ENCODE measurements around the gene ERG28. TPM values are rescaled to one million over a fixed set of nuclear protein-coding genes. Genes with fewer than 3 reads are reported as not detected.

The ERG28 gene
- total and polyA plus RNA-seq, 8 donors = 4.2 to 13.2 (median 7.3) TPM

DNA sequence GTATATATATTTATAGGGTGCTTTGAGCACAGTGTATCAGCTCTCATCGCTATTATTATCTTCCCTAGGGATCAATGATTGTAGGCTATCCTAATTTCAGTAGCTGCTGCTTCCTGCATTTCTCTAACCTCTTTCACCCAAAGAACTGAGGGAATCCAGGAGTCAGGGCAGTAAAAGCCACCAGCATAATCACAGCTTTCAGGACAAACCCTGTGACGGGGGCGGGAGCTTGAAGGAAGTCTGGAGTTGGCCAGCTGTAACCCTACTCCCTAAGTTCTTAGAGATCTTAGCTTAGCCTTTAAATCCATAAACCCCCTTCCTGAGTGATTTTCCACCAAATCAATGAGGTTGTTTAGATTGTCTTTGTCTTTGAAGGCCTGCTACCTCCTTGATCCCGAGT, 48.5 kb downstream of the ERG28 start:
- H3K36me3 ChIP-seq = no peaks in the 10 kb centered on the region
- DNase-seq (no peak), ATAC-seq (no peak), FAIRE-seq (no peak)
- WGBS, 2 donors = 76 to 81% methylated on average over 4 of the region's 4 CpGs
- H3K4me1 ChIP-seq = no peaks in the 10 kb centered on the region
- H3K9me3 ChIP-seq = no peaks in the 10 kb centered on the region
- no peak overlapping the region for H3K4me3 ChIP-seq
- no peaks in the 10 kb centered on the region for H3K27me3 ChIP-seq
- intact Hi-C loops (cut with DNase I) = no loop called here
- no peak overlapping the region for H3K27ac ChIP-seq
- TF ChIP-seq, protein P1, sequence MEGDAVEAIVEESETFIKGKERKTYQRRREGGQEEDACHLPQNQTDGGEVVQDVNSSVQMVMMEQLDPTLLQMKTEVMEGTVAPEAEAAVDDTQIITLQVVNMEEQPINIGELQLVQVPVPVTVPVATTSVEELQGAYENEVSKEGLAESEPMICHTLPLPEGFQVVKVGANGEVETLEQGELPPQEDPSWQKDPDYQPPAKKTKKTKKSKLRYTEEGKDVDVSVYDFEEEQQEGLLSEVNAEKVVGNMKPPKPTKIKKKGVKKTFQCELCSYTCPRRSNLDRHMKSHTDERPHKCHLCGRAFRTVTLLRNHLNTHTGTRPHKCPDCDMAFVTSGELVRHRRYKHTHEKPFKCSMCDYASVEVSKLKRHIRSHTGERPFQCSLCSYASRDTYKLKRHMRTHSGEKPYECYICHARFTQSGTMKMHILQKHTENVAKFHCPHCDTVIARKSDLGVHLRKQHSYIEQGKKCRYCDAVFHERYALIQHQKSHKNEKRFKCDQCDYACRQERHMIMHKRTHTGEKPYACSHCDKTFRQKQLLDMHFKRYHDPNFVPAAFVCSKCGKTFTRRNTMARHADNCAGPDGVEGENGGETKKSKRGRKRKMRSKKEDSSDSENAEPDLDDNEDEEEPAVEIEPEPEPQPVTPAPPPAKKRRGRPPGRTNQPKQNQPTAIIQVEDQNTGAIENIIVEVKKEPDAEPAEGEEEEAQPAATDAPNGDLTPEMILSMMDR (IDR thresholded peaks at IDR 0.05) = no peak

DNA sequence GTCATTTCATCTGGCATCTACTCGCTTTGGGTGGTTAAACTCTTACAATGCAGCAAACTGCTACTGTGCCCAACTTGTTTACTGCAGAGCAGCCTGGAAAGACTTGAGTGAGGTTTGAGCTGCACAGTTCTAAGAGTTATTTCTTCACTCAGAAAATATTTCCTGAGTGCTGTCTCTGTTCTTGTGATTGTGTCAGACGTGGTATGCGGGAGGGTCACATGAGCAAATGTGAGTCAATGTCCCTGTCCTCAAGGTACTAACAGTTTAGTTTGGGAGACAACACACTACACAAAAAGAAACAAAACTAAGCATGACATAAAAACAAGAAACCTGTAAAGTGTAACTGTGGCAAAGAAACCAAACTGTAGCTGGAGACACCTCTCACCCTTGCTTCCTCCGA, 49.8 kb downstream of the ERG28 start:
- no peak for ATAC-seq
- WGBS, 2 donors = 76 to 82% methylated on average over 4 of the region's 4 CpGs
- H3K27ac ChIP-seq = no peak overlapping the region

DNA sequence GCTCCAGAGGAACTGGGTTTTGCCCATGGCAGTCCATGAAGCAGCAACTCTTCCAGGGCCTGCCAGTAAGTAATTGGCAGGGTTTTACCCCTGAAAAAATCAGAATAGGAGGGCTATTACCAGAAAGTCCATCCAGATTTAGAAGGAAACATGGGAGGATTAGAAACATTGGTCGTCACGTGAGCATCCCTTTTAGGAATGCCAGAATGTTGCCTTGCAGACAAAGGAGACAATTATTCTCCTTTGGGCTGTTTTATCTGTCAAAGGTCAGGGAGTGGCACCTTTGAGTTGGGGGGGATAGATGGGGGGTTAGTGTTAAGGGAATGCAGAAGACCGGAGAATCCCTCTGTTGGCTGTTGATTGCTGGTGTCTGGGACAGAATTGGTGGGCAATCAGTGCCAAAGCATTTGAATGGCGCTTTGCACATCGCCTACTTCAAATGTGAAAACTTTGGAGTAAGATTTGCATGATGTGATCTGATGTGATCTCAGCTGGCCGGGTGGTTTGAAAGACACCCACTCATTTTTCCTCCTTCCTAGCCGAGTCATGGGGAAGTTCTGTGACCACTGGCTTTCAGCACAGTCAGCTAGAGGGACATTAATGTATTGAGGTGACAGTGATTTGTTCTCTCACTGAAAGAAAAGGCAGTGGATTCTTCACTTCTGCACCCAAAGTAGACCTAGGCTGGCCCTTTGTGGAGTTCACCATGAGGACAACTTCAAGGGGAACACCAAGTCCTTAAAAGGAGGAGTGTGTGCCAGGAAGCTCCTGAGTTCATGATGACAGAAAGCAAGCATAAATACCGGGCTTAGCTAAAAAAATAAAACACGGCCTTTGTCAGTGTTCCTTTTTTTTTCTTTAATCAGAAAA, 50.8 kb downstream of the ERG28 start:
- H3K4me1 ChIP-seq = no peaks in the 10 kb centered on the region
- no peaks in the 10 kb centered on the region for H3K36me3 ChIP-seq
- no peaks in the 10 kb centered on the region for H3K9me3 ChIP-seq
- FAIRE-seq = no peak
- peak in 2 of 4 donors; percentile 36 to 67 for ATAC-seq
- H3K4me3 ChIP-seq = no peak overlapping the region
- TF ChIP-seq, protein P1 (IDR thresholded peaks at IDR 0.05) = no peak
- DNase-seq = no peak
- WGBS, 2 donors = 74 to 81% methylated on average over 9 of the region's 9 CpGs
- H3K27me3 ChIP-seq = no peaks in the 10 kb centered on the region
- no peak overlapping the region for H3K27ac ChIP-seq
- intact Hi-C loops (cut with DNase I) = no loop called here

More for the DNA sequence above, 49.8 kb downstream of the ERG28 start:
- no peaks in the 10 kb centered on the region for H3K9me3 ChIP-seq
- H3K36me3 ChIP-seq = no peaks in the 10 kb centered on the region
- H3K27me3 ChIP-seq = no peaks in the 10 kb centered on the region
- DNase-seq (no peak), FAIRE-seq (no peak)
- H3K4me1 ChIP-seq = no peaks in the 10 kb centered on the region
- intact Hi-C loops (cut with DNase I) = no loop called here
- TF ChIP-seq, protein P1 (IDR thresholded peaks at IDR 0.05) = no peak
- H3K4me3 ChIP-seq = no peak overlapping the region

DNA sequence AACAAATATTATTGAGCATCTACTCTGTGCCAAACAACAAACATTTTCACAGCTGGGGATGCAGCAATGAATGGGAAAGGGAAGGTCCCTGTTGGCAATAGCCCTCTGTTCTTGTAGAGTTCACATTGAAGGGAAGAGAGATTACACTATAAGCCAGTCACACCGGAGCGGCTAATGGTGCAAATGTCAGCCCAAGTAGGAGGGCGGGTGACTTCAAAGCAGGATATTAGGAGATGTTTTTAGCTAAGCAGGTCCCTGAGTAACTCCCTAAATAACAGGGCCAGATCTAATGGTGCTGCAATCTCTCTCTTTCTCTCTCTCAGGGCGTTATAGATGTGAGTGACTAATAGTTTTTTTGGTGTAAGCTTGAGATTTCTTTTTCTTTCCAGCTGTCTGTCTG, 51.6 kb downstream of the ERG28 start:
- TF ChIP-seq, protein P1 (IDR thresholded peaks at IDR 0.05) = no peak
- Histone ChIP-seq H3K4me3 (no peak overlapping the region), H3K27me3 (no peaks in the 10 kb centered on the region), H3K4me1 (no peaks in the 10 kb centered on the region), H3K27ac (no peak overlapping the region), H3K9me3 (no peaks in the 10 kb centered on the region), H3K36me3 (no peaks in the 10 kb centered on the region)
- 81 to 88% methylated on average over 4 of the region's 4 CpGs for WGBS, 2 donors
- DNase-seq (no peak), FAIRE-seq (no peak), ATAC-seq (no peak)
- intact Hi-C loops (cut with DNase I) = no loop called here
